Metanephros (tissue), 2 donors: Measurements from ENCODE around the gene RALGDS. TPM values are rescaled to one million over a fixed set of nuclear protein-coding genes. Genes with fewer than 3 reads are reported as not detected.

Experiments
- small RNA-seq: library from RNA; depleted of rRNA; stranded (forward); fragments of <200 nt; gene quantifications from one replicate; pipeline ENCODE3, GENCODE V24; 2014; ENCODE audit warnings: low replicate concordance
- total RNA-seq: library from RNA; depleted of rRNA; stranded (reverse); fragments of >200 nt; gene quantifications from one replicate; pipeline ENCODE4 v1.2.3, GENCODE V29; 2014

Gene RALGDS
- 42.4 TPM for total RNA-seq

DNA sequence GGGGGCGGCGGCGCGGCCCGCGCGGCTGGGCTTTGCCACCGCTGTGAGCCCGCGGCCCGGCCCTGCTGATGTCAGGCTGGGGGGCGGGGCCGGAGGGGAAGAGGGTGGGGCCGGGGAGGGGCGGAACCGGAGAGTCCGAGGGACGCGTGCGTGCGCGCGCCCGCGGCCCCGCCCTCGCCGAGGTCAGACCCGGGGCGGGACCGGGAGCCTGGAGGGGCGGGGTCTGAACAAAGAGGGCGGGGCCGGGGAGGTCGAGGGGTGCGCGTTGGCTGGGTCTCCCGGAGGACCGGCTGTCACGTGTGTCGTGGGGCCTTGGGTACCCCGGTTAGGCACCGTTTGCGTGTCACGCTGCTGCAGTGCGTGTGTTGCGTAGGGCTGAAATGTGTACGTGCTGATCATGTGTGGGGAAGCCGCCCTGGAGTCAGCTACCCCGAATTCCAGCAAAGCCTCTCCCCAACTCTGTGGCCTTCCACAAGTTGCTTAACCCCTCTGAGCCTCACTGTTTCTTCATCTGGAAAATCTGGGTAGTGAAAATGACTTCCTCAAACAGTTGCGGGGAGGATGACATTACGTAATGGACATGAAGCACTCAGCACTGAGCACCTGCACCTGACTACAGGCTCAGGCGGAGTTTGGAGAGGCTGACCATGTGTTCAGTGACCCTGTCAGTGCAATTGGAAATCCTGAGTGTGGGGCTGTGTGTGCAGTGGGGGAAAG lies at the start of gene RALGDS:
RALGDS (minus strand) TSS at position 43 of the 717 bp plus-strand sequence. CDS start 86 bp downstream, outside the sequence.

DNA sequence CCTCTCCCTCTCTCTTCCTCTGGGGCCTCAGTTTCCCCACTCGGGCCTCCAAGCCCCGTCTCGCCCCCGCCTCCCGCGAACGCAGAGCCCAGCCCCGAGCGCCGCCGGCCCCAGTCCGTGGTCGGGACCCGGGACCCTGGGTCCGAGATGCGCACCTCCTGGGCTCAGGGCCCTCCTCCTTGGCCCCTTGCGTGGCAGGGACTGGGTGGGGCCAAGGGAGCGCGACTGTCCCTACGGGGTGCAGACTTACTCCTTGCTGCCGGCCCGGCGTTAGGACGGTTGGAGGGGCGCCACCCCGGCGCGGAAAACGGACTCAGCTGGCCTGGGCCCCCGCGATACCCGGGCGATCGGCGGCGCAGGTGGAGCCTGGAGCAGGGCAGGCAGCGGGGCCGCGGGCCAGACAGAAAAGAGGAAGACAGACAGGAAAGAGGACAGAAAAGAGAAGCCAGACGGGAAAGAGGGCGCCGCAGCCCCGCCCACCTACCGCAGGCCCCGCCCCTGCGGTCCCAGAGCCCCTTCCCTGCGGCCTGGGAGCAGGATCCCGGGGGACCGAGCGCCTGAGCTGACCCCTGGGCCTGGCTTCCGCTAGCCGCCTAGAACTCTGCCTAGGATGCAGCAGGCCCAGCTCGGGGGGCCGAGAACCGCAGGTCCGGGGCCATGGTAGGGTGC lies 42.6 kb upstream of the RALGDS start, which contains the start of gene GBGT1:
GBGT1 (minus strand) TSS at position 411 of the 669 bp plus-strand sequence. CDS start 1,502 bp downstream, outside the sequence.

DNA sequence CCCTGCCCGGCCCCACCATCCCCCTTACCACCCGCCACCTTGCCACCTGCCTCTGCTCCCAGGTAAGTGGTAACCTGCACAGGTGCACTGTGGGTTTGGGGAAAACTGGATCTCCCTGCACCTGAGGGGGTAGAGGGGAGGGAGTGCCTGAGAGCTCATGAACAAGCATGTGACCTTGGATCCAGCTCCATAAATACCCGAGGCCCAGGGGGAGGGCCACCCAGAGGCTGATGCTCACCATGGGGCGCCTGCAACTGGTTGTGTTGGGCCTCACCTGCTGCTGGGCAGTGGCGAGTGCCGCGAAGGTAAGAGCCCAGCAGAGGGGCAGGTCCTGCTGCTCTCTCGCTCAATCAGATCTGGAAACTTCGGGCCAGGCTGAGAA lies 59.3 kb downstream of the RALGDS start, which contains the start of gene CEL:
CEL (plus strand) TSS at position 218 of the 382 bp plus-strand sequence; CDS start at position 240, 22 bp downstream.

Small RNA genes within 50 kb of the gene (small RNA-seq; reads per million reads assigned to genes)
- not detected for gene MIR6877

Other genes starting within 250 kb of the RALGDS start
- 1.9 TPM for gene AK8, start 243.0 kb downstream of the RALGDS start, total RNA-seq
- gene SPACA9, start 242.3 kb downstream of the RALGDS start, total RNA-seq, result 6.0 TPM
- 63.8 TPM for gene TSC1, start 176.6 kb downstream of the RALGDS start, total RNA-seq
- gene GFI1B, start 142.5 kb downstream of the RALGDS start, total RNA-seq, result 2.0 TPM
- 46.4 TPM for gene GTF3C5, start 90.2 kb downstream of the RALGDS start, total RNA-seq
- gene CEL, start 59.3 kb downstream of the RALGDS start, total RNA-seq, result 4.4 TPM
- gene GBGT1, start 42.7 kb upstream of the RALGDS start, total RNA-seq, result 5.6 TPM
- gene OBP2B, start 88.0 kb upstream of the RALGDS start, total RNA-seq, result not detected
- gene ABO, start 154.0 kb upstream of the RALGDS start, total RNA-seq, result 5.1 TPM
- gene SURF6, start 214.9 kb upstream of the RALGDS start, total RNA-seq, result 18.0 TPM
- 27.1 TPM for gene MED22, start 226.9 kb upstream of the RALGDS start, total RNA-seq
- gene RPL7A, start 227.0 kb upstream of the RALGDS start, total RNA-seq, result 1,659 TPM
- gene SURF1, start 235.2 kb upstream of the RALGDS start, total RNA-seq, result 29.8 TPM
- gene SURF2, start 235.3 kb upstream of the RALGDS start, total RNA-seq, result 22.6 TPM